ENCODE measurements around the gene VAMP1.

DNA sequence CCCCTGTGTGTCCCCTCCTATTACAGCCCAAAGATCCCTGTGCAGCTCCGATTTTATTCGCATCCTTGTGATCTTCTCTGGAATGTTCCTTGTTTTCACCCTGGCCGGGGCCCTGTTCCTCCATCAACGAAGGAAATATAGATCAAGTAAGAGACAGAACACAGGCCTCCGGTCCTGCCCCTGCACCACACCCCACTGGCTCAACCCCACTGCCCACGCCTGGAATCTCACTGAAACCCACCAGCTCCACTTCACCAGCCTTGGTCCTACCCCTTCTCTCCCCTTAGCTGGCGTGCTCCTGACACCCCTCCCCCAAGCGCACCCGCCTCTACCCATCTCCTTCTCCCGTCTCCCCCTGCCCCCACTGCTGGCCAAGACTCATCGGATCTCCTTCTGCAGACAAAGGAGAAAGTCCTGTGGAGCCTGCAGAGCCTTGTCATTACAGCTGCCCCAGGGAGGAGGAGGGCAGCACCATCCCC lies 19.6 kb downstream of the VAMP1 start:
- TF ChIP-seq, protein P1, sequence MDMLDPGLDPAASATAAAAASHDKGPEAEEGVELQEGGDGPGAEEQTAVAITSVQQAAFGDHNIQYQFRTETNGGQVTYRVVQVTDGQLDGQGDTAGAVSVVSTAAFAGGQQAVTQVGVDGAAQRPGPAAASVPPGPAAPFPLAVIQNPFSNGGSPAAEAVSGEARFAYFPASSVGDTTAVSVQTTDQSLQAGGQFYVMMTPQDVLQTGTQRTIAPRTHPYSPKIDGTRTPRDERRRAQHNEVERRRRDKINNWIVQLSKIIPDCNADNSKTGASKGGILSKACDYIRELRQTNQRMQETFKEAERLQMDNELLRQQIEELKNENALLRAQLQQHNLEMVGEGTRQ (IDR thresholded peaks at IDR 0.05; ENCODE audit: low read length): no peak
- no peak for TF ChIP-seq POLR2A (IDR thresholded peaks at IDR 0.05; ENCODE audit: control extremely low read depth in 1 of 2, low read depth in 2 of 2, low read length in 2 of 2)
- no peak for TF ChIP-seq CREB1 (IDR thresholded peaks at IDR 0.05)
- no peak for TF ChIP-seq YY1 (IDR thresholded peaks at IDR 0.05; ENCODE audit: low read depth, low read length)
- TF ChIP-seq, protein P2, sequence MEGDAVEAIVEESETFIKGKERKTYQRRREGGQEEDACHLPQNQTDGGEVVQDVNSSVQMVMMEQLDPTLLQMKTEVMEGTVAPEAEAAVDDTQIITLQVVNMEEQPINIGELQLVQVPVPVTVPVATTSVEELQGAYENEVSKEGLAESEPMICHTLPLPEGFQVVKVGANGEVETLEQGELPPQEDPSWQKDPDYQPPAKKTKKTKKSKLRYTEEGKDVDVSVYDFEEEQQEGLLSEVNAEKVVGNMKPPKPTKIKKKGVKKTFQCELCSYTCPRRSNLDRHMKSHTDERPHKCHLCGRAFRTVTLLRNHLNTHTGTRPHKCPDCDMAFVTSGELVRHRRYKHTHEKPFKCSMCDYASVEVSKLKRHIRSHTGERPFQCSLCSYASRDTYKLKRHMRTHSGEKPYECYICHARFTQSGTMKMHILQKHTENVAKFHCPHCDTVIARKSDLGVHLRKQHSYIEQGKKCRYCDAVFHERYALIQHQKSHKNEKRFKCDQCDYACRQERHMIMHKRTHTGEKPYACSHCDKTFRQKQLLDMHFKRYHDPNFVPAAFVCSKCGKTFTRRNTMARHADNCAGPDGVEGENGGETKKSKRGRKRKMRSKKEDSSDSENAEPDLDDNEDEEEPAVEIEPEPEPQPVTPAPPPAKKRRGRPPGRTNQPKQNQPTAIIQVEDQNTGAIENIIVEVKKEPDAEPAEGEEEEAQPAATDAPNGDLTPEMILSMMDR (IDR thresholded peaks at IDR 0.05; ENCODE audit: control extremely low read depth in 1 of 3, insufficient read depth in 1 of 3, low read depth in 1 of 3, low read length in 3 of 3): no peak
- no peak for TF ChIP-seq EZH2 (IDR thresholded peaks at IDR 0.05; ENCODE audit: low read depth, low read length, severe bottlenecking)
- no peak for TF ChIP-seq GTF2F1 (IDR thresholded peaks at IDR 0.05; ENCODE audit: borderline replicate concordance, low read depth, low read length)
- no peak for TF ChIP-seq SP4 (IDR thresholded peaks at IDR 0.05; ENCODE audit: low read length)

Data from H1 (cell line).